ENCODE results near the gene TUB.

The TUB gene

GRCh38 chr11:8045839-8046238 is 35.2 kb upstream of the TUB start:
- no peak for DNase-seq (ENCODE audit: low read depth)
- no peak overlapping the region for H3K4me3 ChIP-seq (ENCODE audit: low read depth, low read length)
- TF ChIP-seq, protein P1, sequence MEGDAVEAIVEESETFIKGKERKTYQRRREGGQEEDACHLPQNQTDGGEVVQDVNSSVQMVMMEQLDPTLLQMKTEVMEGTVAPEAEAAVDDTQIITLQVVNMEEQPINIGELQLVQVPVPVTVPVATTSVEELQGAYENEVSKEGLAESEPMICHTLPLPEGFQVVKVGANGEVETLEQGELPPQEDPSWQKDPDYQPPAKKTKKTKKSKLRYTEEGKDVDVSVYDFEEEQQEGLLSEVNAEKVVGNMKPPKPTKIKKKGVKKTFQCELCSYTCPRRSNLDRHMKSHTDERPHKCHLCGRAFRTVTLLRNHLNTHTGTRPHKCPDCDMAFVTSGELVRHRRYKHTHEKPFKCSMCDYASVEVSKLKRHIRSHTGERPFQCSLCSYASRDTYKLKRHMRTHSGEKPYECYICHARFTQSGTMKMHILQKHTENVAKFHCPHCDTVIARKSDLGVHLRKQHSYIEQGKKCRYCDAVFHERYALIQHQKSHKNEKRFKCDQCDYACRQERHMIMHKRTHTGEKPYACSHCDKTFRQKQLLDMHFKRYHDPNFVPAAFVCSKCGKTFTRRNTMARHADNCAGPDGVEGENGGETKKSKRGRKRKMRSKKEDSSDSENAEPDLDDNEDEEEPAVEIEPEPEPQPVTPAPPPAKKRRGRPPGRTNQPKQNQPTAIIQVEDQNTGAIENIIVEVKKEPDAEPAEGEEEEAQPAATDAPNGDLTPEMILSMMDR (IDR thresholded peaks at IDR 0.05; ENCODE audit: insufficient read depth, low read depth, low read length, missing control alignments), result no peak

- no peak for DNase-seq (ENCODE audit: low read depth)
- H3K4me3 ChIP-seq (ENCODE audit: low read depth, low read length), result no peak overlapping the region
- TF ChIP-seq, protein P1 (IDR thresholded peaks at IDR 0.05; ENCODE audit: insufficient read depth, low read depth, low read length, missing control alignments), result no peak
These were observed 33.6 kb upstream of the TUB start for GRCh38 chr11:8047382-8047781.

GRCh38 chr11:8049084-8049483 is 31.9 kb upstream of the TUB start:
- H3K4me3 ChIP-seq (ENCODE audit: low read depth, low read length), result no peak overlapping the region
- TF ChIP-seq, protein P1 (IDR thresholded peaks at IDR 0.05; ENCODE audit: insufficient read depth, low read depth, low read length, missing control alignments), result no peak
- DNase-seq (ENCODE audit: low read depth), result no peak

- TF ChIP-seq, protein P1 (IDR thresholded peaks at IDR 0.05; ENCODE audit: insufficient read depth, low read depth, low read length, missing control alignments), result peak; percentile 26
- H3K4me3 ChIP-seq (ENCODE audit: low read depth, low read length), result no peak overlapping the region
- DNase-seq (ENCODE audit: low read depth), result no peak
These were observed 25.7 kb upstream of the TUB start for GRCh38 chr11:8055091-8055835.

DNA sequence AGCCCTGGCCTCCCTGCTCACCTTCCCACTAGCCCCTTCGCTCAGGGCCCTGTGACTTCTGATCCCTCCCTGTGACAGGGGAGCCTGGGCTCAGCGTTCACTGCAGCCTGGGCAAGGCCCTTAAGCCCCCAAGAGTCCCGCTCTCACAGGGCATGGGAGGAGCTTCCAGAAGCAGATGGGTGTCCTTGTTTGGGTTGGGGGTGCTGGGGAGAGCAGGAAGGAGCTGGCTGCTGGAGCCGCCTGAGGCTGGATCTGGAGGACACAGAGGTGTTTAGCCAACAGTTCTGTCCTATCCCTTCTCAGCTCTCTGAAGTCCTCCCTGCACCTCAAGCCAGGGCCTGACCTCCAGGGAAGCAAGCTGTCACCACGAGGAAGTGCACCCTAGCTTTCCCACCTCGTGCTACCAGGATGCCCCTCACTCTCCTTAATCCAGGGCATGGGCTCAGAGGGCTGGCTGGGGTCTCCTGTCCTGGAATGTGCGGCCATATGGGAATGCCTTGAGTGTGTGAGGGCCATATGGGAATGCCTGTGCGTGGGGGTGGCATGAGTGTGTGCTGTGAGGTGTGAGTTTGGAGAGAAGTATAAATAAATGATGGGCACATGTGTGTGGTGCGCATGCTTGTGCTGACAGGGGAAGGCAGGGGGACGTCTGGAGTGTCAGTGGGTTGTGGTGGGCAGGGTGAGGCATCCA is 25.0 kb upstream of the TUB start:
- H3K4me3 ChIP-seq (ENCODE audit: low read depth, low read length), result no peak overlapping the region
- TF ChIP-seq, protein P1 (IDR thresholded peaks at IDR 0.05; ENCODE audit: insufficient read depth, low read depth, low read length, missing control alignments), result no peak
- DNase-seq (ENCODE audit: low read depth), result no peak

GRCh38 chr11:8056810-8057463 is 24.1 kb upstream of the TUB start:
- H3K4me3 ChIP-seq (ENCODE audit: low read depth, low read length), result no peak overlapping the region
- DNase-seq (ENCODE audit: low read depth), result no peak
- TF ChIP-seq, protein P1 (IDR thresholded peaks at IDR 0.05; ENCODE audit: insufficient read depth, low read depth, low read length, missing control alignments), result no peak
